Subcutaneous adipose tissue (tissue), 4 donors: ENCODE data around the gene FBXL17. TPM values are rescaled to one million over a fixed set of nuclear protein-coding genes. Genes with fewer than 3 reads are reported as not detected.

Experiments used
- total RNA-seq, 4 donors: library from RNA; depleted of rRNA; stranded (reverse); fragments of >200 nt; gene quantifications; one replicate each; pipeline ENCODE4 v1.1.0, GENCODE V29; 2016
- TF ChIP-seq, protein P1 (sequence below): fragments of 450-650 bp; IDR thresholded peaks from one replicate; pipeline ENCODE4 v1.5.1; 2016; ENCODE audit warnings: low read depth, mild to moderate bottlenecking, control low read depth, antibody characterized with exemption, moderate library complexity

Gene FBXL17
- total RNA-seq, 4 donors from 2014 or later = 19.4 to 22.2 (median 21.3) TPM

DNA sequence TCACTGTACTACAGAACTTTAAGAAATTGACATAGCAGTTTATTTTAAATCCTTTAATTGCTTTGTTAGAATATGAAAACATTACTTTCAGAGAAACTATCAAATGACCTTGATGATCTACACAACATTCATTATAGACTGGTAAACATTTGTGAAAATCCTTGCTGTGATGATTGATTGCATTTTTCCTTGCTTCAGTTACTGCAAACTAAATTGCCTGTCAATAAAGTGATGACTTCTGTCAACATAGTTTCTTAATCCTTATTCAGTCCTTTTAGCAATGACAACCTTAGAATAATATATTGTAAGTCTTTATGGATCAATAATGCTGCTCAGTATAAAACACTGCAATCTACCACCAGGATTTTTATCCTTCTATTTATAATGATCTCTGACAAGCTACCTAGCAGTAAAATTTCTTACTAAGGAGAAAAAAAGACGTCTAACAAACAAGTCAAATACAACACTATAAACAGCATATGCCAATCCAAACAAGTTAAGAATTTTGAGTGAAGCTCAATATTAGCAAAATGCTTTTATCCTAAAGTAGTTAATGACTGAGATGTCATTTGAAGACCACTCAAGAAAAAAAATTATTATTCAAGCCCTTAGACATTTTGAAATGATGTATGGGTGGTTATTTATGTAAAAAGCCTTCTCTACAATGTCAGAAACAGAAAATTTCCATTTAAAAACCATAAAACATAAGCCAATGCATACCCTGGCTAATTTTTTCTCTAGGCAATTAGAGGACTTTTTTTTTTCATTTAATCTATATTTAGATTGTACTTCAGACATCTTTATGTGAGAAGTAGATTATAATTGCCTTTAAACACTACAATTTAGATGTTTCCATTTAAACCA is 105.5 kb downstream of the FBXL17 start:
- TF ChIP-seq, protein P1, sequence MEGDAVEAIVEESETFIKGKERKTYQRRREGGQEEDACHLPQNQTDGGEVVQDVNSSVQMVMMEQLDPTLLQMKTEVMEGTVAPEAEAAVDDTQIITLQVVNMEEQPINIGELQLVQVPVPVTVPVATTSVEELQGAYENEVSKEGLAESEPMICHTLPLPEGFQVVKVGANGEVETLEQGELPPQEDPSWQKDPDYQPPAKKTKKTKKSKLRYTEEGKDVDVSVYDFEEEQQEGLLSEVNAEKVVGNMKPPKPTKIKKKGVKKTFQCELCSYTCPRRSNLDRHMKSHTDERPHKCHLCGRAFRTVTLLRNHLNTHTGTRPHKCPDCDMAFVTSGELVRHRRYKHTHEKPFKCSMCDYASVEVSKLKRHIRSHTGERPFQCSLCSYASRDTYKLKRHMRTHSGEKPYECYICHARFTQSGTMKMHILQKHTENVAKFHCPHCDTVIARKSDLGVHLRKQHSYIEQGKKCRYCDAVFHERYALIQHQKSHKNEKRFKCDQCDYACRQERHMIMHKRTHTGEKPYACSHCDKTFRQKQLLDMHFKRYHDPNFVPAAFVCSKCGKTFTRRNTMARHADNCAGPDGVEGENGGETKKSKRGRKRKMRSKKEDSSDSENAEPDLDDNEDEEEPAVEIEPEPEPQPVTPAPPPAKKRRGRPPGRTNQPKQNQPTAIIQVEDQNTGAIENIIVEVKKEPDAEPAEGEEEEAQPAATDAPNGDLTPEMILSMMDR = no peak

DNA sequence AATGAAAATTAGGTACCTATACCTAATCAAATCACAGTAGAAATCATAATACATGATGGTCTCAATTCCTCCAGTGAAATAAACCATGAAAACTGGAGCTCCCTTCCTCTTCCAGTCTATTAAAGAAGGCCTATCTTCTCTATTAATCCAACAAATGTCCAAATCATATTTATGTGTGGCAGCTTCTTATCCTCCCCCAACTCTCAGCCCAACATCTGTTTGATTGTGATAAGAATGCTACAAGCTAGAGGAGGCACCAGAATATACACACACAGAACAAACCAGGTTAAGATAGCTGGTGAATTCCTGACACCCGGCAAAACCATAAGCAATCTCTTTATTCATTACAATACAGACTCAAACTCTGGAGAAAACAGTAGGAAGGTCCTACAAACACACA is 110.8 kb downstream of the FBXL17 start:
- TF ChIP-seq, protein P1 = no peak

DNA sequence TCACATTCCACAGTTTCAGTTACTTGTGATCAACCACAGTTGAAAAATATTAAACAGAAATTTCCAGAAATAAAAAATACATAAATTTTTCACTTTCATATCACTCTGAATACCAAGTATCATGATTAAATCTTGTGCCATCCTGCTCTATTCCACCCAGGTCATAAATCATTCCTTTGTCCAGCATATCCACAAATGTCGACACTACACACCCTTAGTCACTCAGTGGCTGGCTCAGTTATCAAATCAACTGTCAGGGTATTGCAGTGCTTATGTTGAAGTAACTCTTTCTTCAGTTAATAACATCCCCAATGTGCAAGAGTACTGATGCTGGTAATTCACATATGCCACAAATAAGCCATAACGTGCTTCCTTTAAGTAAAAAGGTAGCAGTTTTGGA is 115.7 kb downstream of the FBXL17 start:
- TF ChIP-seq, protein P1 = no peak

DNA sequence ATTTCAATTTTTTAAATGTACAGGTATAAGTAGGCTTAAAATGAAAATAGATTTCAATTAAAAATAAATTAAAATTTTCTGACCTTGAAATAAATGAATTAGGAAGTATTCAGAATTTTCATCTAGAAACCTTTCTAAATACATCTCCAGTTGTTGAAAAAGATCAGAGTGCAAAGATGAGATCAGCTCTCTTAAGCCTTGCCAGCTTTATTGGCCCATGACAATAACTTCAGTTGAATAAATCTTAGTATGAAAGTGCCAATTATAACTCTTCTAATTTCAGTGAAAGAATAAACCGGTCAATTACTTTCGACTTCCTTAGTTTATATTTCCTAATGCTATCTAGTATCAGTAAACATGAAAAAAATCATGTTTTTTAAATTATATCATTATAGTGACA is 117.4 kb downstream of the FBXL17 start:
- TF ChIP-seq, protein P1 = no peak

DNA sequence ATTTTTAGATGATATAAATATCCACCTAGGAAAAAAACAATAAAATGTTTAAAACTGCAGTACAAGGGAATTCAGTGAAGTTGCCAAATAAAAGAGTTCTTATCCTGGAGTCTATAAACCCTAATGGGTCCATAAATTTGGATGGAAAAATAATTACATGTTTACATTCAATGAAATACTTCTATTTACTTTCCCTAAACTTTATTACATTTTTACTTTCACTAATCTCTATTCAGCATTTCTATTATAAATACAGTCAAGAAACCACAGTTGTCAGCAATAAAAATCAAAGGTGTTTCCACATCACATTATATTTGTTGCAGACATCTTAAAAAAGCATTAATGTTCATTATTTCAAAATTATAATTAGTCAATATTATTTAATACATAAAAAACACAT is 118.6 kb downstream of the FBXL17 start:
- TF ChIP-seq, protein P1 = no peak

DNA sequence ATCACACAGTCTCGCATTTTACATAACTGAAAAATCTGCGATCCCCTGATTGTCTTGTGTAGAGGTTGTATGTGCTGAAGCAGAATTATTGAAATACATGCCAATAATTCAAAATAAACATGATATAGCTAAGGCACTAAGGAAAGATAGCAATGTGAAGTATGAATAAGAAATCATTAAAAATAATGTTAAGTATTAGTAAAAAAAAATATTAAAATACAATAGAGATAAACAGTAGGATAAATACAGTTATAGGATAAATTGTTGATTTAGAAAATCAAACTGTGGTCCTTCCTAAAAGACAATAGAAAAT is 121.1 kb downstream of the FBXL17 start:
- TF ChIP-seq, protein P1 = no peak

DNA sequence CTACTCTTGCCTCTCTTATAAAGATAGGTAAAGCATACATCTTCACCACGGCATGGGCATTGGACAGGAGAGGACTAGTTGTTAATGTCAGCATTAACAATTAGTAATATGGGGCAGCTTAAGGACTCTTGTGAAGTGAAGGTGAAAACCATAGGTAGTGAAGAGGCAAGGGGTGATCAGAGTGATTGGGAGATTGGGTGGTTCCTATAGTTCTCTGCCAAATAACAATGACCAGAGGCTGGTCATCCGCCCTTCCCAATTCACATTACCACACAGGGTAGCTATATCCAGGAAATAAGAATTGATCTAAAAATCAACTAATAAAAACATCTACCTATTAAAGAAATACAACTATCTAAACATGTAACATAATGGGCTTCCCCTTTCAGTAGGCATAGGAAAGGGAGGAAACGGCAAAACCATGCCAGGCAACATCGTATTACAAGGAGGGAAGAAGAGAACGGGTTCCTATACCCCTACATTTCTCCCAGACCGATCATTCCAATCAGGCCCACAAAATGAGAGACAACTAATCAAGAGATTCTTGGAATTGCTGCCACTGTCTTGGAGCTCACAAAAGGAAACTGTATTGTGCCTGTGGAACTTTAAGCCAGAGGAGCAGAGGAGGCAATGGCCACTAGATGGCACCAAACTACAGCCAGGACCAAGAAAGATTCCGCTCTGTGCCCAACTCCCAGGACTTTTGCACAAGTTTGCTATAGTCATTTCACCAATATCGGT is 121.6 kb downstream of the FBXL17 start:
- TF ChIP-seq, protein P1 = no peak
